Cardiac muscle cell (in vitro differentiated cells and primary cell): ENCODE data around the gene CREBL2. TPM values are rescaled to one million over a fixed set of nuclear protein-coding genes. Genes with fewer than 3 reads are reported as not detected.
A peak's percentile ranks its signal among the peaks of the same experiment; 100 is the strongest.
"Not testable (repeated sequence)": the region's sequence is repeated elsewhere in the genome, so short reads cannot be mapped to it uniquely, and the experiment has no call there.

Experiments used
- DNase-seq, 2 donors: peaks; one replicate each; pipeline versions ENCODE4 v3.0.0 to v3.0.0-alpha.2; 2010 to 2017; ENCODE audit warnings: low read depth in 1 of 2, low spot score in 1 of 2
- H3K27ac ChIP-seq: fragments of 200-600 bp; sonication (generic); 2 replicates; pipeline ENCODE4 v1.5.1; 2016
- H3K27me3 ChIP-seq: fragments of 200-600 bp; sonication (generic); 2 replicates; pipeline ENCODE4 v1.6.0; 2016; ENCODE audit warnings: control low read depth
- H3K36me3 ChIP-seq: fragments of 200-600 bp; sonication (generic); 2 replicates; pipeline ENCODE4 v1.5.1; 2016; ENCODE audit warnings: control low read depth
- H3K4me1 ChIP-seq: fragments of 200-600 bp; sonication (generic); 2 replicates; pipeline ENCODE4 v1.8.1; 2017; ENCODE audit warnings: low read depth, mild to moderate bottlenecking, mixed run types
- H3K4me3 ChIP-seq: fragments of 200-600 bp; sonication (generic); 2 replicates; pipeline ENCODE4 v1.5.1; 2016; ENCODE audit warnings: mild to moderate bottlenecking
- H3K9me3 ChIP-seq: fragments of 200-600 bp; sonication (generic); 2 replicates; pipeline ENCODE4 v1.5.1; 2017; ENCODE audit warnings: low read depth, mild to moderate bottlenecking, control low read depth
- CTCF ChIP-seq: IDR thresholded peaks from 2 replicates; pipeline ENCODE4 v1.5.1; 2012; ENCODE audit warnings: low read depth, mild to moderate bottlenecking, low read length
- polyA plus RNA-seq: library from polyadenylated mRNA; unstranded; fragments of >200 nt; fragmentation: Nextera tagmentation; extraction: Ambion mirVana; gene quantifications from 2 replicates; pipeline ENCODE4 v1.2.1, GENCODE V29; 2016
- total RNA-seq: library from RNA; depleted of rRNA; stranded (reverse); fragments of >200 nt; gene quantifications from 2 replicates; pipeline ENCODE4 v1.2.3, GENCODE V29; 2016

Gene CREBL2
- total and polyA plus RNA-seq, 2 experiments from 2014 or later, result 18.3 to 20.1 TPM

- H3K4me3 ChIP-seq, result no peak overlapping the region
- no peak for TF ChIP-seq CTCF
Measured at GRCh38 chr12:12648951-12649650, 37.4 kb downstream of the CREBL2 start.

GRCh38 chr12:12651752-12652151 lies 40.1 kb downstream of the CREBL2 start:
- H3K27ac ChIP-seq, result no peak overlapping the region
- no peaks in the 10 kb centered on the region for H3K9me3 ChIP-seq
- H3K36me3 ChIP-seq, result no peaks in the 10 kb centered on the region
- no peak for TF ChIP-seq CTCF
- DNase-seq, result no peak
- no peaks in the 10 kb centered on the region for H3K27me3 ChIP-seq
- H3K4me3 ChIP-seq, result no peak overlapping the region
- H3K4me1 ChIP-seq, result peaks cover 3% of the 10 kb centered on the region

More at GRCh38 chr12:12648951-12649650, 37.4 kb downstream of the CREBL2 start:
- Histone ChIP-seq H3K36me3 (no peaks in the 10 kb centered on the region), H3K4me1 (no peaks in the 10 kb centered on the region), H3K27ac (no peak overlapping the region), H3K27me3 (no peaks in the 10 kb centered on the region), H3K9me3 (no peaks in the 10 kb centered on the region)
- DNase-seq, result no peak

- not testable (repeated sequence) for H3K27me3 ChIP-seq, H3K4me3 ChIP-seq, H3K4me1 ChIP-seq, DNase-seq, H3K9me3 ChIP-seq, H3K27ac ChIP-seq, H3K36me3 ChIP-seq
Measured at GRCh38 chr12:12652704-12653103, 41.0 kb downstream of the CREBL2 start.

GRCh38 chr12:12653922-12654321 lies 42.2 kb downstream of the CREBL2 start:
- no peak for TF ChIP-seq CTCF
- Histone ChIP-seq H3K36me3 (no peaks in the 10 kb centered on the region), H3K4me3 (no peak overlapping the region), H3K27me3 (no peaks in the 10 kb centered on the region), H3K4me1 (peaks cover 3% of the 10 kb centered on the region), H3K9me3 (no peaks in the 10 kb centered on the region), H3K27ac (no peak overlapping the region)
- no peak for DNase-seq

GRCh38 chr12:12654691-12655460 lies 43.2 kb downstream of the CREBL2 start:
- DNase-seq, result no peak
- no peak overlapping the region for H3K4me3 ChIP-seq
- no peaks in the 10 kb centered on the region for H3K36me3 ChIP-seq
- no peak overlapping the region for H3K27ac ChIP-seq
- H3K4me1 ChIP-seq, result peaks cover 3% of the 10 kb centered on the region
- H3K27me3 ChIP-seq, result no peaks in the 10 kb centered on the region
- no peaks in the 10 kb centered on the region for H3K9me3 ChIP-seq
- no peak for TF ChIP-seq CTCF

GRCh38 chr12:12660201-12660600 lies 48.5 kb downstream of the CREBL2 start:
- Histone ChIP-seq H3K9me3 (no peaks in the 10 kb centered on the region), H3K4me1 (peaks cover 3% of the 10 kb centered on the region), H3K4me3 (no peak overlapping the region), H3K27me3 (no peaks in the 10 kb centered on the region), H3K27ac (no peak overlapping the region), H3K36me3 (no peaks in the 10 kb centered on the region)
- no peak for TF ChIP-seq CTCF
- peak in 1 of 2 donors; percentile 27 for DNase-seq
